HPDE6-E6E7 (cell line): ENCODE data around the gene ARMC8.
A peak's percentile ranks its signal among the peaks of the same experiment; 100 is the strongest.

ENCODE experiments used
- DNase-seq: peaks from one replicate; pipeline ENCODE4 v3.0.0; 2011; ENCODE audit warnings: missing footprints; ENCODE audit errors: extremely low spot score

Gene ARMC8

DNA sequence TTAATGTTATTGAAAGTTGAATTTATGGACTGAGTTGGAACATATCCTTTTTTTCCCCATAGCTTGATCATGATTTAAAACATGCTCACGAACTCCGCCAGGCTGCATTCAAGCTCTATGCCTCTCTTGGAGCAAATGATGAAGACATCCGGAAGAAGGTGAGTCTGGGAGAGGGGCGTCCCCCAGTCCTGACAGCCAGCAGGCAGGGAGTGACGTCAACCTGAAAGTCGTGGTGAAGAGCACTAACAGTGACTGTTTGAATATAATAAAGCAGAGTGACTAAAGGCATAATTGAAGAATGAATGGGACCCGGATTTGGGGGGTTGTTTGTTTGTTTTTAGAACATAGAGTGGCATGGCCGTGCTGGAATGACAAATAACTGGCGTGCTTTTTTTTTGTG, 57.9 kb downstream of the ARMC8 start:
- DNase-seq: no peak

GRCh38 chr3:138249636-138250035, 62.5 kb downstream of the ARMC8 start:
- no peak for DNase-seq

DNA sequence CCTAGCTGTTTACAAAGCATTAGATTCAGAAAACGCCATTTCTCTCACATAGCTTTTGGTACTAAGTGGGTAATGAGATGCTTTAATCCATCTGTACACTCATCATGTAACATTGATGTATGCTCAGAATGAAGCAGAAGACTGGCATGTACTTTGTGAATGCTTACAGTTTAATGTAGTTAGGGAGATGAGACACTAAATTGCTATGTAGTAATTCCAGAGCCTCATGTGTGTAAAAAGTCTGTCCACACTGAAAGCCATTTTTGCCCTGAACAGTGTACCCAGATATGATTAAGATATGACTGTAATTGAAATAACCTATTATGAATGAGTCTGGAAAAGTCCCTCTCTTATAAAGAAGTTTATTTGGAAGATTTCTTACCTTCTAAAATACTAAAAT, 66.5 kb downstream of the ARMC8 start:
- no peak for DNase-seq

DNA sequence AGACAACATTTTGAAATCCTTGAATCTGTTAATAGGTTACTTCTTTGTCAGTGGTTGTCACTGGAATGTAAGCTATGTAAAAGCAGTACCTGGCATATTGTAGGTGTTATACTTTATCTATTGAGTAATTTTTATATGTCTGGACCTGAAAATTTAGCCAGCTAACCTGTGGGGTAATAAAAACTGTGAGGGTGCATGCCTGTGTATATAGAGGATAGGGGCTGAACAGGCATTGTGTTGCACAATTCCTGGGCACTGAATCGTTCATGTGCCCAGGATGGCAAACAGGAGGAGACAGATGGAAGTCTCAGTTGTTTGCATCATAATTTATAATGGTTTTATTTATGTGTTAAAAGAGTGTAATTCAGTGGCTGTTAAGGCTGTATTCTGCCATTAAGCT, 67.1 kb downstream of the ARMC8 start:
- no peak for DNase-seq

DNA sequence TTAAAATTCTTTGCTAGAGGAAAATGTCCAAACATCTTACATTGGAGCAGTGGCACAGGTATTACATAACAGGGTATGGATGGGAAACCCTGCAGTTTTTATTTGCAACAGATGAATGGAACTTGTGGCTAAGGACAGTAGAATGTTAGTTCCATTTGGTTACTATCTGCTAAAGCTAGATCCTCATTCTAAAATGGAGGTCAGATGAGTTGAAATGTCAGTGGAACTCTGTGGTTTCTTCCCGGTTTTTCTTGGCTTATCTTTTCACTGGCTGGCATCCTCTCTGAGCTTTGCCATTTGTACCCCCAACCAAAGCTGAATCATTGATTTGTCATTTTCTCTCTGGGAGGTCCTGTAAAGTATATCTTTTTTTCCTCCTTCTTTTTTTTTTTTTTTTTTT, 68.9 kb downstream of the ARMC8 start:
- DNase-seq: no peak

DNA sequence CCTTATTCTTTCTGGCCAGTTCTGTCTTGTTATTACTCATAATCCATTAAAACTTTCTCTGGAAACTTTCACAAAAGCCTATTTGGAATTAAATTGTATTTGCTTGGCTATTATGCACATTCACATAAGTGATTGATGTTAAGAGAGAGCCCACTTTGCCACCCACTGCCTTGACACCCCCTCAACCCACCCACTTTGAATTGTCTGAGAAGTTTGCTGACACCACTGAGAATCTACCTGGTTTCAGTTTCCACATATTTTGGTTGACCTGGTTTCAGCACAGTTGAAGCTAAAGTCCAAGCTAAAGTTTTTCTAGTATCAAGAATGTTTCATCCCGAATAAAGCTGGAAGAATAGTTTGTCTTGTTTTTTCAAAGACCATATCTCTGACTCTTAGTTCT, 70.9 kb downstream of the ARMC8 start:
- DNase-seq: no peak

GRCh38 chr3:138259126-138259525, 72.0 kb downstream of the ARMC8 start:
- DNase-seq: no peak

- no peak for DNase-seq
Observed at GRCh38 chr3:138260611-138261010, 73.5 kb downstream of the ARMC8 start.

GRCh38 chr3:138263104-138263503, 76.0 kb downstream of the ARMC8 start:
- DNase-seq: no peak

GRCh38 chr3:138265745-138266144, 78.6 kb downstream of the ARMC8 start:
- DNase-seq: no peak

DNA sequence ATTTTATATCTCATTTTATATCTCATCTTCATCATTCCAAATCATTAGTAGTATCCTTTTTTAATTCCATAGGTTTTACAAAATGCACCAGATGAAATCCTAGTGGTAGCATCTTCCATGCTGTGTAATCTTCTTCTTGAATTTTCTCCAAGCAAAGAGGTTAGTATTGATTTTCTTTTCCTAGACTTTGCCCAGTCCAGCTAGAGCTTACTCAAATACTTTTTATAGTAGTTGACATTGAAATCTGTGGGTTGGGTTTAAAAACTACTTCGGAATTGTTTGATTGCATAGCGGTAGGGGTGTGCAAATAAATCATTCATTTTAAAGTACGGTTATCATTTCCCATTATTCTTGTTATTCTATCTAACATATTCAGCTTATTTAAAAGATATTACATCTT, 80.0 kb downstream of the ARMC8 start:
- no peak for DNase-seq

- DNase-seq: no peak
Observed at GRCh38 chr3:138270245-138270644, 83.1 kb downstream of the ARMC8 start.

DNA sequence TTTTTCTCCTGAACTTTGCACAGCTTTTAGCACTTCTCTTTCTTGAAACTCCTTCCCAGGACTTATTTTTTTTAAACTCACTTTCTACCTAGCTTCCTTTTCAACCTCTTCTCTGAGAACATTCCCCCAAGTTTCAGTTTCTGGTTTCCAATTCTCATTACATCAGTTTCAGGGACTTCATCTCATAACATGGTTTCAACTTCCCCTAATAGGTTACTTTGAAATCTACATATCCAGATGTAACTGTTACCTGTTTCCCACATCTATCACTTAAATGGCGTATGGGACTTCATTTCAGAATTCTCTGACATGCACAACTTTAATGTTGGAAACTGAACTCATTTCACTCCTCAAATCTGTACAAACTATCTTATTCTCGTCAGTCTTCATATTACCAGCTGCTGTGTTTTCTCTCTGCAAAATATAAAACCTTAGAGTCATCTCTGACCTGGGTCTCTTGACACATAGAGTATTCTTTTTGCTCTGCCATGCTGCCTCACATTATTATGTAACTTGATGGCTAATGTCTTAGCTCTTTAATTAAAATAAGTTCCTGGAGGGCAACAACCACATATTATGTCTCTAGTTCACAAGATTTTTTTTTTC, 84.2 kb downstream of the ARMC8 start:
- DNase-seq: no peak

- peak; percentile 8 for DNase-seq
Observed at GRCh38 chr3:138281561-138281960, 94.5 kb downstream of the ARMC8 start.

GRCh38 chr3:138282836-138283235, 95.7 kb downstream of the ARMC8 start:
- DNase-seq: no peak

- DNase-seq: no peak
Observed at GRCh38 chr3:138284079-138284478, 97.0 kb downstream of the ARMC8 start.

- no peak for DNase-seq
Observed at GRCh38 chr3:138284957-138285477, 97.9 kb downstream of the ARMC8 start.

DNA sequence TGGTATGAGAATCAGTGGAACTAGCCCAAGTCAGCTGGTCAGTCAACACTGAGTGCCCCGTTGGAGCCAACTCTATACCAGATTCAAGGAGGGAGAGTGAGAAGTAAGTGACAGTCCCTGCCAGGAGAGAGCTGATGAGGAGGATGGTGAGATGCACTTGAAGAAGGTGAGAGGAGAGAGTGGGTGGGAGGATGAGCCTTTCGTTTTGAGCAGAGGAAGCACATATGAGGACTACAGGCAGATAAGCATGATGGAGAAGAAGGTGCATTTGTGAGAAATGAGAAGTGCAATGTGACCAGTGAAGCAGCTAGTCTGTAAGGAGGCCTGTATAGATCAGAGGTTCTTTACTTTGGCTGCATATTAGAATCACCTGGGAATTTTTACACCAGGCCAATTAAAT, 102.2 kb downstream of the ARMC8 start:
- DNase-seq: no peak

GRCh38 chr3:138289701-138290100, 102.6 kb downstream of the ARMC8 start:
- no peak for DNase-seq

GRCh38 chr3:138296639-138297038, 109.5 kb downstream of the ARMC8 start:
- no peak for DNase-seq

GRCh38 chr3:138297059-138297607, 110.0 kb downstream of the ARMC8 start:
- no peak for DNase-seq

GRCh38 chr3:138297876-138298275, 110.8 kb downstream of the ARMC8 start:
- DNase-seq: no peak

- no peak for DNase-seq
Observed at GRCh38 chr3:138300647-138301046, 113.5 kb downstream of the ARMC8 start.

DNA sequence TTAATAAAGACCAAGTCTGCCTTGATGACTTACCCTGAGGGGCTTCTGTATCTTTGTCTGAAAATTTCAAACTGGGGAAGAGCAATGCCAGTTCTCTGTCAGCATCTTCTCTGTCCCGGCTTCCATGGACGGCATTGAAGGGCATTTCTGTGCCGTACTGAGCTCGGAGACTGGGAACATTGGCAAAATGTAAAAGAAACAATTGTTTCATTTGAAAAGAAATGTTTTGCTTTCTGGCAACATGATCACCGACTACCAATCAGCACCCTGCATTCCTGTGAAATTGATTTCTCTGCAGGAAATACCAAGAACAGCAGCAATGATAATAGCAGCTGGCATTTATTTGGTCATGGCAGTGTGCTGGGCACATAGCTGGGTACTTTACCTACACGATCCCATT, 116.4 kb downstream of the ARMC8 start:
- no peak for DNase-seq
